GM18858 (cell line): ENCODE results near the gene ZNF419.
"Not testable (repeated sequence)": the region's sequence is repeated elsewhere in the genome, so short reads cannot be mapped to it uniquely, and the experiment has no call there.

Source experiments
- ATAC-seq: cut with Tn5 transposase; IDR thresholded peaks from one replicate; pipeline ENCODE4 v1.9.1; 2021; ENCODE audit not compliant: unreplicated experiment

Gene ZNF419

DNA sequence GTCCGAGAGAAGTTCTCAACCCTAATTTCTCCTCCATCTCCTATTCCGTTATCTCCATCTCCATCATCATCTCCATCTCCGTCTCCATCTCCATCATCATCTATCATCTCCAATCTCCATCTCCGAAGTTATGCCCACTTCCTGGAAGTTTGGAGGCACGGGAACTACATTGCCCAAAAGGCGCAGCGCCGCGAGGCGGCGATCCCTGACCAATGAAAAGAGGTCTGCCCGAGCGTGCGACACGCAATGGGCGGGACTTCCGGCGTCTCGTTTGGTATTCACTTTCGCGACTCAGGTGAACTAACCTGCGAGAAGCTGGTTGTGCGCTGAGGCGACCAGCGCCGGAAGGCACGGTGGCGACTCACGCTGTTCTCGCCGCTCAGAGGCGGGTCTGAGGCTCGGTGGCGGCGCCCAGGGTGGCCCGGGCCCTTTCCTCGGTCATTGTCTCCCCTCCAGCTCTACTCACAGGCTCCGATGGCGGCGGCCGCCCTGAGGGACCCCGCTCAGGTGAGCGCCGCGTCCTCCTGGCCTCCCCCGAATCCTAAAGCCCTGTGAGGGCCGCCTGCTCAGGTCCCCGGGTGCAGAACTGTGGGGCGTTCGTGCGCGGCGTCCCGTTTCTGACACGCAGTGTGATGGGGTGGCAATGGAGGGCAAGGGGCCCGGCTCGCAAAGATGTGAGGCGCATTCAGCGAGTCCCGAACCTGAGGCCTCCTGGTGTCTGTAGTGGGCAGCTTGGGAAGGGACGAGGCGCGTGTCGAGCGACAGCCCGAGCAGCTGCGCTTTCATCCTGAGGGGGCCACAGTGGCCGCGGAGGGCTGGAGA lies at the start of gene ZNF419:
Gene ZNF419 (plus strand): TSS at position 274 of the 822 bp plus-strand sequence. CDS start 201 bp downstream, at position 475.
- peak; percentile 95 for ATAC-seq

DNA sequence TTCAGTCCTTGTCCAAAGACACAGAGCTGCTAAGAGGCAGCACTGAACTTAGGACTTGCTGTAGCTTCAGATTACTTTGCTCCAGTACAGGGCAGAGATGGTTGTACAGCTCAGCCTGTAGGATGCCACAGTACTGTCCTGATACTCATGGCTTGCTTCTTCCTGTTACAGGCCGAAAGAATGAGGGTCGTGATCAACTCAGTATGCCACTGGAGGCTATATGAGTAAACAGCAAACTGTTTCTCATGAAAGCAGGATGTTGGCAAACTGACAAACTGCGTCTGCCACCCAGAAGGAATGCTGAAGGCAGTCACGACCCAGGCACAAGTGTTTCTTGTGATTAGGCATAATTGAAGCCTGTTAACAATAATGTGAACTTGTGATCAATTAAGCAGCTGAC lies 49.6 kb upstream of the ZNF419 start:
- no peak for ATAC-seq

DNA sequence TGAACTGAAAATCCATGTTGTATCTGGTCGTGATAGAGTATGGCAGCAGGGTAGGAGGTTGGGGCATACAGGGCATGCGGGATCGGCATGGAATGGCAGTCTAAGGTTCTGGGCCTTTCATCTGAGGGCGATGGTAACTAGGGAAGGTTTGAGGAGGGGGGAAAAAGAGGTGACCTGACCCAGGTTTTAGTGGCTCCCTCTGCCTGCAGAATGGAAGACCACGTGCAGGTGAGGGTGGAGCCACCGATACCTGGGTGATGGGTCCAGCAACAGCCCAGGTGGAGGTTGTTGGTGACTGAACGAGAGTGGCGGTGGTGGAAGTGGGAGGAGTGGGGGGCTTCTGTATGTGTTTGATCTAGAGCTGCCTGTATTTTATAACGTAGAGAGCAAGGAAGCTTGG lies 48.6 kb upstream of the ZNF419 start:
- ATAC-seq: no peak

DNA sequence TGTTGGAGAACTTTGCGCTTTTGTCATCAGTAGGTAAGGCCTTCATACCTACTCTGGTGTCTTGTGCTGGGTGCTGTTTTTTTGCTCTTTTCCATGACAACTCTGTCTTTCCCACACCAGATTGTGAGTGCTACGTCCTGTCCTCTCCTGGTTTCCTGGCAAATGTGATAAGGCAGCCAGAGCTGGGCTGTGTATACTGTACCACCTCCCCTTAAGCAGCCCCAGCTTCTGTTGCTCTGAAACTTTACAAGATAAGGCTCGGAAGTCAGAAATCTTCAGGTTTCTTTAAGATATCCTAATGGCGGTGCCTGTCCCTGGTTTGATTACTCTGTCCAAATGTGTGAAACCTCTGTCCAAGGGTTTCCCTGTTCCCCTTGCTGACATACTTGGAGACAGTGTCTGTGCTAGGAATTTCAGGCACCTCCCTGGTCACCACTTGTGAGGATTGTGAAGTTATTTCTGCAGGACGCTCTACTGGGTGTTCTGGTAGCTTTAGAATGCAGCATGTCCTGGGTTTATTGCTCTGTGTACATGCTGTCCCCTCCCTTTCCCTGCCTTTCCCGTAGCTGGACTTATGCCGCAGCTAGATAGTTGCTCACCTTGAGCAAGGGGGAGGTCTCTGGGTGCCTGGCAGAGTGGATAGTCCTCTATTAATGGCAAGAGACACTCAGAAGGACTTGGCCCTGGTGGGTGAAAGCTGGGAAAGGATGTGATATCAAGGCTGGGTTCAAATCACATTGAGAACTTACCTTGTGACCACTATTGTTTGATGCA lies 45.4 kb upstream of the ZNF419 start:
- no peak for ATAC-seq

DNA sequence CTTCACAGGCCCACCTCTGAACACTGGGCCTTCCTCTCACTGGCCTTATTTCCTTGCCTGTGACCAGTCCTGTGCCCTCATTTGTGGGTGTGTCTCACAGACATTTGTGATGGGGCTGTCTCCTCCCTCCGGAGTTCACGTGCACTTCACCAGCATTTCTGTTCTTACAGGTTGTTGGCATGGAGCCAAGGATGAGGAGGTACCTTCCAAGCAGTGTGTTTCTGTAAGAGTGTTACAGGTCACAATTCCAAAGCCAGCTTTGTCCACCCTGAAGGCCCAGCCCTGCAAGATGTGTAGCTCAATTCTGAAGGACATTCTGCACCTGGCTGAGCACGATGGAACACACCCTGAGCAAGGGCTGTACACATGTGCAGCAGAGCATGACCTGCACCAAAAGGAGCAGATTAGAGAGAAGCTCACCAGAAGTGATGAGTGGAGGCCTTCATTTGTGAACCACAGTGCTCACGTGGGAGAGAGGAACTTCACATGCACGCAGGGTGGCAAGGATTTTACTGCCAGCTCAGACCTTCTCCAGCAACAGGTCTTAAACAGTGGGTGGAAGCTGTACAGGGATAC lies 44.3 kb upstream of the ZNF419 start:
- no peak for ATAC-seq

DNA sequence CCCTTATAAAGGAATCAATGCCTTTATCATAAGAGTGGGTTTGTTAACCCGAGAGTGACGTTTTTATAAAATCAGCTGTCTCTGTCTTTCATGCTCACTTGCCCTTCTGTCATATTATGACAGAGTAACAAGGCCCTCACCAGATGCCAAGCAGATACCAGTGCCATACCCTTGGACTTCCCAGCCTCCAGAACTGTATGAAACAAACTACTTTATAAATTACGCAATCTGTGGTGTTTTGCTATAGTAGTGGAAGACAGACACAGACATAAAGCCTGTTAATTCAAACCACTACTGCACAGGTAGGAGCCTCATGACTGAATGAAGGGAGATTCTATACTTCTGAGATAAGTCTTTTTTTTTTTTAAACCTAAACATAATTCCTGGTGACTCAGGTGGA lies 35.2 kb upstream of the ZNF419 start:
- ATAC-seq: no peak

DNA sequence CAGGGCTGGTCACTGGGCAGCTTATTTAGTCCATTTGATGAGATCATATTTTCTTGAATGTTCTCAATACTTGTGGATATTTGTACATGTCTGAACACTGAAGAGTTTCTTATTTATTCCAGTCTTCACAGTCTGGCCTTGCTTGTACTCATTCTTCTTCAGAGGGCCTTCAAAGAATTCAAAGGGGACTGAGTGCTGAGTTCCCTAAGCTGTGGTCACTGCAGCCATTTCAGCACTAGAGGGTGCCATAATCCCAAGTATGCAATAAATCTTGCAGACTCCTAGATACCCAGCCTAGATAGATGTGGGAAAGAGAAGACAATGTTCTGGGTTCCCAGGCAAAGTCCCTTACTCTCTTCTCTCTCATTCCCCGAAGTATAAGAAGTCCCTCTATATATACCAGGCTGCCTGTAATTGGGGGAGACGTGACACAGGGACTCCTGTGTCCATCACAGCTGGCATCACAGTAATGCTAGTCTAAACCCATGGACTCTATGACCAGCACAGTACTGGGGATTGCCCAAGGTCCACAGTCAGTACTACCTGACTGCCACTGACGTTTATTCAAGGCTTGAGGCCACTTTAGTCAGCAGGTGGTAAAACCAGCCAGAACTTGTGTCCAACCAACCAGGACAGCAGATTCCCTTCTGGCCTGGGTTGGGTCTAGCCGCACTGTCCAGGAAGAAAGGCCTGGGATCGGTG lies 21.7 kb upstream of the ZNF419 start:
- no peak for ATAC-seq

DNA sequence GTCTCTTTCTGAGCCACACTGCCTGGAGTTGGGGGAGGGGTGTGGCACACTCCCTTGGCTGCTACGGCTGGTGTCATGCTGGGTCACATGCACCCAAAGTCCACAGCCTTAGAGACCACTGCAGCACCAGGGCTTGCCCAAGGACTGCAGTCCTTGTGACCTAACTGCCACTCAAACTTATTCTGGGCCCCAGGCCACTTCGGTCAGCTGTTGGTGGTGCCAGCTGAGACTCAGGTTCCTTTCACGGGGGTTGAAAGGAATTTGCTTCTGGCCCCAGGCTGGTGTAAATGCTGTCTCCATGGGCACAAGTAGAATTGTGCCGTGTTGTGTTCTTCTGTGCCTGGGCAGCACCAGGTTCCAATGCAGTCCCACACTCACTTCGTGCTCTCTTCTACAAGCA lies 21.1 kb upstream of the ZNF419 start:
- ATAC-seq: no peak

DNA sequence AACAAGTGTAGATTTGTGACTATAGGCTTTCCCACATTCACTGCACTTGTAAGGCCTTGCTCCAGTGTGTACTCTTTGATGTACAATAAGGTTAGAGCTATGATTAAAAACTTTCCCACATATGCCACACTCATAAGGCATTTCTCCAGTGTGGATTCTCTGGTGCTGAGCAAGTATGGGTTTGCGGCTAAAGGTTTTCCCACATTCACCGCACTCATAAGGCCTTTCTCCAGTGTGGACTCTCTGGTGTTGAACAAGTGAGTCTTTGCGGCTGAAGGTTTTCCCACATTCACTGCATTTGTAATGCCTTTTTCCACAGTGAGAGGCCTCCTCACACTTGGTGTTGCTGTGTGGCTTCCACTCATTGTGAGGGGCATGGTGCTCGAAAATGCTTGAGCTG lies 13.9 kb upstream of the ZNF419 start:
- ATAC-seq: no peak

DNA sequence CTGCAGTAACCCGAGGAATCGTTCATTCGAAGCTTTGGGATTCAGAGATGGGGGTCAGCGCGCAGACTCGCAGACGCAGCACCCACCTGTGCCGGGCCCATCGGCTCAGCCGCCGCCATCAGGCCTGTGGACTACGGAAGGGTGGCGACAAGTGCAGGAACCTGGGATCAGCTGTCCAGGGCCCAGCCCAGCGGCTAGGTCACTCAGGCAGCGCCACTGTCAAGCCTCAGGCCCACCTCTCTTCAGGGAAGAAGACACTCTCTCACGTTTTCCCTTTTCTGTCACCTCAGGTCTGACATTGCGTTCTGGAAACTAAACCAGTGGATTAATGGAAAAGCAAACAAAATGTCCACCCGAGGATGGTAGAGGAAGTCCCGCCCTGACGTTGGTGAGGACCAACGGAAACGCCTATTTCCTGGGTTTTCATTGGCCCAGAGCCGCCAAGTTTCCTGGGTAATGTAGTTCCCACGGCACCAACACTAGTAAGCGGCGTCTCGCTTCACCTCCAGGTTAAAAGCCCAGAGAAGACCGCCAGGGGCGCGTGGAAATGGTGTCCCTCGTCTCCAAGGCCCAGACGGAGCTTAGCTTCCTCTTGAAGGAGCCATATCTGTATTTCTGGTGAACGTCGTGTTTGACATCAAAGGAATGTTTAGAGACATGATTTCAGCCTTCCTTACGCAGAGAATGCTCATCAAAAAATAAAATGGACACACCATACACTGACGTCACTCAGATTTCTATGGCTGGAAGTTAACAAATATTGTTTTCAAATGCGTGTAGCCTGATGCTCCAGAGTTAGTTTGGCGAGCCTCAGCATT lies 10.2 kb upstream of the ZNF419 start, which contains the start of gene ZNF772:
Gene ZNF772 (minus strand): TSS at position 376 of the 818 bp plus-strand sequence. CDS start 257 bp downstream, at position 119.
- ATAC-seq: peak; percentile 78

DNA sequence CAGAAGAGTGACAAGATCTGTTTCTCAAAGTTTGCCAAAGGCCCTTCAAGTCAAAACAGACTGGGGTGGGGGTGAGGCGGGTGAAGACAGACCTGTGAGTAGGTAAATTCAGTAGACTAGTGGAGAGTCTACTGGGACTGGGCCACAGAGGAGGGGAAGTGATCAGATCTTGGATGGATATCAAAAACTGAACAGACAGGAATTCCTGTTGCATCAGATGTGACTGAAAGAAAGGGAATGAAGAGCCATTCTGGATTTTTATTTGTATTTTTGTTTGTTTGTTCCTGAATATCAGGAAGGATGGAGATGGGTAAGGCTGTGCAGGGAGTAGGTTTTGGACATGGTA lies 722 bp downstream of the ZNF419 start:
- ATAC-seq: not testable (repeated sequence)

DNA sequence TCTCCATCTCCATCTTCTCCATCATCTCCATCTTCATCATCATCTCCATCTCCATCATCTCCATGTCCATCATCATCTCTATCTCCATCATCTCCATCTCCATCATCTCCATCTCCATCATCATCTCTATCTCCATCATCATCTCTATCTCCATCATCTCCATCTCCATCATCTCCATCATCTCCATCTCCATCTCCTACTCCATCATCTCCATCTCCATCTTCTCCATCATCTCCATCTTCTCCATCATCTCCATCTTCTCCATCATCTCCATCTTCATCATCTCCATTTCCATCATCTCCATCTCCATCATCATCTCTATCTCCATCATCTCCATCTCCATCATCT lies 11.8 kb downstream of the ZNF419 start:
- ATAC-seq: not testable (repeated sequence)

DNA sequence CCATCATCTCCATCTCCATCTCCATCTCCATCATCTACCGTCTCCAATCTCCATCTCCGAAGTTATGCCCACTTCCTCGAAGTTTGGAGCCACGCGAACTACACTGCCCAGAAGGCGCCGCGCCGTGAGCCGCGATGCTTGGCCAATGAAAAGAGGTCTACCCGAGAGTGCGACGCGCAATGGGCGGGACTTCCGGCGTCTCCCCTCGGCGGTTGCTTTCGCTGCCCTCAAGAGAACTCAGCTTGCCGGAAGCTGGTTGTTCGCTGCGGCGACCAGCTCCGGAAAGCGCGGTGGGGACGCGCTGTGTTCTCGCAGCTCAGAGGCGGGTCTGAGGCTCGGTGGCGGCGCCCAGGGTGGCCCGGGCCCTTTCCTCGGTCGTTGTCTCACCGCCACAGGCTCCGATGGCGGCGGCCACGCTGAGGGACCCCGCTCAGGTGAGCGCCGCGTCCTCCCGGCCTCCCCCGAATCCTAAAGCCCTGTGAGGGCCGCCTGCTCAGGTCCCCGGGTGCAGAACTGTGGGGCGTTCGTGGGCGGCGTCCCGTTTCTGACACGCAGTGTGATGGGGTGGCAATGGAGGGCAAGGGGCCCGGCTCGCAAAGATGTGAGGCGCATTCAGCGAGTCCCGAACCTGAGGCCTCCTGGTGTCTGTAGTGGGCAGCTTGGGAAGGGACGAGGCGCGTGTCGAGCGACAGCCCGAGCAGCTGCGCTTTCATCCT lies 12.3 kb downstream of the ZNF419 start, which contains the start of gene ZNF773:
Gene ZNF773 (plus strand): TSS at position 259 of the 716 bp plus-strand sequence. CDS start 143 bp downstream, at position 402.
- peak; percentile 90 for ATAC-seq

DNA sequence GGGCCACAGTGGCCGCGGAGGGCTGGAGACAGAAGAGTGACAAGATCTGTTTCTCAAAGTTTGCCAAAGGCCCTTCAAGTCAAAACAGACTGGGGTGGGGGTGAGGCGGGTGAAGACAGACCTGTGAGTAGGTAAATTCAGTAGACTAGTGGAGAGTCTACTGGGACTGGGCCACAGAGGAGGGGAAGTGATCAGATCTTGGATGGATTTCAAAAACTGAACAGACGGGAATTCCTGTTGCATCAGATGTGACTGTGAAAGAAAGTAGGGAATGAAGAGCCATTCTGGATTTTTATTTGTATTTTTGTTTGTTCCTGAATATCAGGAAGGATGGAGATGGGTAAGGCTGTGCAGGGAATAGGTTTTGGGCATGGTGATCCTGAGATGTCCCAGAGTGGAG lies 12.8 kb downstream of the ZNF419 start:
- not testable (repeated sequence) for ATAC-seq

DNA sequence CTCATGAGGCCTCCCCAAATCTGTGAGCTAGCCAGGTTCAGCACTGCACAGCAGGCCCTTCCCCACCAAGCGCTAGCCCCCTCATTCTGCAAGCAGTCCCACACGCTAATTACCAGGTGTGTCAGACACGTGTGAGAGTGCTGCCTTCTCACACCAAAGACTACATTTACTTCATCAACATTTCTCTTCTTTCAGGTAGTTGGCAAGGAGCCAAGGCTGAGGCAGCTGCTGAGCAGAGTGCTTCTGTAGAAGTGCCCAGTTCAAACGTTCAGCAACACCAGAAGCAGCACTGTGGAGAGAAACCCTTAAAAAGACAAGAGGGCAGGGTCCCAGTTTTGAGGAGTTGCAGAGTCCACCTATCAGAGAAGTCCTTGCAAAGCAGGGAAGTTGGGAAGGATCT lies 18.6 kb downstream of the ZNF419 start:
- ATAC-seq: no peak

DNA sequence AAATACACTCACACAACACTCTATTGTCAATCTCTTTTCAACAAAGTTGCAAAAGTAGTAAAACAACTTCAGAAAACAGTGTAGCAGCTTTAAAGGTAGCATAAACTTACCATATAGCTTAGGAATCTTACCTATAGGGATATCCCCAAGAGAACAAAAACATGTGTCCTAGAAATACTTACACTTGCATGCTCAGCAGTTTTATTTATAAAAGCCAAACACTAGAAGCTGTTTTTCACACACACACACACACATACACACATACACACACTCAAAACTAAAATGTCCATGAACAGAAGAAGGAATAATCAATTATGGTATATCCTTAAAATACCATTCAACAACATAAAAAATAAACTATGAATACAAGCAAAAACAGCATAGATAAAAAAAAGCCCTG lies 23.9 kb downstream of the ZNF419 start:
- ATAC-seq: no peak

DNA sequence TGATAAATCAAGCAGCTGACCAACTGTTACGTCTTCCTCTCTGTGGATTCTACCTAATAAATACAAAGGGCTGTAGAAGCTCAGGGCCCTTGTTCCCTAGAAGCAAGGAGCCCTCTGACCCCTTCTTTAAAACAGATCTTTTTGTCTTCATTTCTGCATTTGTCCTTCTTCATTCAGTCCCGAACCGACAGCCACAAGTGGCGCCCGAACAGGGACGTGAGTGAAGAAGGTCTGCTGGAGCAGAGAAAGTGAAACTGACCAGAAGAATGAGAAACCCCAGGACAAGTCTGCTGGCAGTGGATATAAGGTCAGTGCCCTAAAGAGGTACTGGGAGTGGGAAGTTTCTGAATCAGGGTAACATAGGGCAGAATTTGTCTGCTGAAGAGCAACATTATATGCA lies 25.3 kb downstream of the ZNF419 start:
- no peak for ATAC-seq

DNA sequence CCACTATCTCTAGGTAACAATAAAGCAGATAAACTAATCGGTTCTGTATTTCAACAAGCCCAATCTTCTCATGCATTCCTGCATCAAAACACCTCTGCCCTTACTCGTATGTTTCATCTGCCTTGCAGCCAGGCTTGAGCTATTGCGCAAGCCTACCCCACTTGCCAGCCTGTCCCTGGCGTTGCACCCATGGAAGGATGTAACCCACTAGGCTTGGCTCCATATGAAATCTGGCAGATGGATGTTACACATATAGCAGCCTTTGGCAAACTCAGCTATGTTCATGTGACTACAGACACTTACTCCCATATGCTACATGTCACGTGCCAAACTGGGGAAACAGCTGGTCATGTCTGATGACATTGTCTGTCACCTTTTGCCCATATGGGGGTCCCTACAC lies 27.7 kb downstream of the ZNF419 start:
- ATAC-seq: no peak

DNA sequence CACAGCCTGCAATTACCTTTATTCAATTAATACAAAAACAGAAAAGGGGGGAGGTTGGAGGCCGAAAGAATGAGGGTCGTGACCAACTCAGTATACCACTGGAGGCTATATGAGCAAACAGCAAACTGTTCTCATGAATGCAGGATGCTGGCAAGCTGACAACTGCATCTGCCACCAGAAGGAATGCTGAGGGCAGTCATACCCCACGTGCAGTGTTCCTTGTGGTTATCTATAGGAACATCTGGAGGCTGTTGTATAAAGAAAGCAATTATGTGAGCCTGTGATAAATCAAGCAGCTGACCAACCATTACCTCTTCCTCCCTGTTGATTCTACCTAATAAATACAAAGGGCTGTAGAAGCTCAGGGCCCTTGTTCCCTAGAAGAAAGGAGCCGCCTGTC lies 30.5 kb downstream of the ZNF419 start:
- not testable (repeated sequence) for ATAC-seq
